ENCODE data around the gene EMX2. TPM values are rescaled to one million over a fixed set of nuclear protein-coding genes. Genes with fewer than 3 reads are reported as not detected.
A peak's percentile ranks its signal among the peaks of the same experiment; 100 is the strongest.

EMX2 gene
- not detected for polyA plus RNA-seq (2013)

DNA sequence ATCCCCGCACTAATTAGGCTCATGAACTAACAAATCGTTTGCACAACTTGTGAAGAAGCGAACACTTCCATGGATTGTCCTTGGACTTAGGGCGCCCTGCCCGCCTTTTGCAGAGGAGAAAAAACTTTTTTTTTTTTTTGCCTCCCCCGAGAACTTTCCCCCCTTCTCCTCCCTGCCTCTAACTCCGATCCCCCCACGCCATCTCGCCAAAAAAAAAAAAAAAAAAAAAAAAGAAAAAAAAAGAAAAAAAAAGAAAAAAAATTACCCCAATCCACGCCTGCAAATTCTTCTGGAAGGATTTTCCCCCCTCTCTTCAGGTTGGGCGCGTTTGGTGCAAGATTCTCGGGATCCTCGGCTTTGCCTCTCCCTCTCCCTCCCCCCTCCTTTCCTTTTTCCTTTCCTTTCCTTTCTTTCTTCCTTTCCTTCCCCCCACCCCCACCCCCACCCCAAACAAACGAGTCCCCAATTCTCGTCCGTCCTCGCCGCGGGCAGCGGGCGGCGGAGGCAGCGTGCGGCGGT lies at the start of gene EMX2:
Gene EMX2 (plus strand): TSS at position 41 of the 519 bp plus-strand sequence. CDS start 522 bp downstream, outside the sequence.
- Histone ChIP-seq H3K27ac (ENCODE audit: insufficient read depth in 1 of 2, low read depth in 1 of 2, low read length in 2 of 2, poor library complexity in 1 of 2, severe bottlenecking in 2 of 2) (no peak within 1 kb of the TSS), H3K4me3 (ENCODE audit: control insufficient read depth in 1 of 7, extremely low read depth in 1 of 7, insufficient read depth in 4 of 7, low read depth in 2 of 7, low read length in 6 of 7) (peak within 1 kb of the TSS in 3 of 7 experiments; percentile 8 to 38 (median 36)), H3K27me3 (replicated peaks in 2 of 5; ENCODE audit: control insufficient read depth in 4 of 5, insufficient read depth in 5 of 5, low read length in 4 of 5) (peaks cover 12 to 100% (median 69%) of the 10 kb centered on the region in 5 experiments), H3K9me3 (ENCODE audit: control extremely low read depth in 1 of 5, control insufficient read depth in 4 of 5, insufficient read depth in 2 of 5, low read depth in 1 of 5, low read length in 4 of 5) (no peaks in the 10 kb centered on the region), H3K4me1 (ENCODE audit: control extremely low read depth in 1 of 4, control insufficient read depth in 4 of 4, insufficient read depth in 4 of 4, low read length in 3 of 4) (peaks cover 0 to 46% (median 17%) of the 10 kb centered on the region in 4 experiments), H3K36me3 (ENCODE audit: control insufficient read depth in 4 of 4, insufficient read depth in 4 of 4, low read length in 3 of 4) (no peaks in the 10 kb centered on the region)
- ChIA-PET POLR2A (no interaction called here), CTCF (interaction anchor here (0.6 kb wide), 1 partner anchor 352 kb away, joined by 3 read pairs; no protein-coding TSS in a partner anchor)
- no peak for DNase-seq
- WGBS (ENCODE audit: insufficient coverage) = 8% methylated on average over 20 of the region's 26 CpGs

DNA sequence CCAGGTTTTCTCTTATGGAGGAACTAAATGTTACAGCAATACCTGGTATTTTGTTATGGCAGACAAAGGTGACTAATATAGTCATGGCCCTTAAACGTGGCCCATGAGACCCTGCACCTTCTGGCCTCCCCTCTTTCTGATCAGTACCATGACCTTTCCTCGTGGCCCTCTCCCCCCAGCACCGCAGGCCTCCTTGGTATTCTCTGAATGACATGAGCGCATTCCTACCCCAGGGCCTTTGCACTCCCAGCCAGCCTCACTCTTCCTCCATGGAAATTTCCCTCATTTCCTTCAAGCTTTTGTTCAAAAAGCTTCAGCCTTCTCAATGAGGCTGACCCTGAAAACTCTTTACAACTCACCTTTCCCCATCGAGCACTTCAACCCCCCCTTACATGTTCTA lies 46.5 kb upstream of the EMX2 start:
- ChIA-PET CTCF (interaction anchor here (1.0 to 2.4 kb wide), 15 partner anchors 9 to 965 kb away, joined by 3 to 16 read pairs (median 3); no protein-coding TSS in a partner anchor), POLR2A (no interaction called here)
- H3K36me3 ChIP-seq (ENCODE audit: control insufficient read depth in 4 of 4, insufficient read depth in 4 of 4, low read length in 3 of 4) = no peaks in the 10 kb centered on the region
- peaks cover 4 to 20% (median 14%) of the 10 kb centered on the region in 5 experiments for H3K27me3 ChIP-seq (replicated peaks in 2 of 5; ENCODE audit: control insufficient read depth in 4 of 5, insufficient read depth in 5 of 5, low read length in 4 of 5)
- no peak overlapping the region for H3K27ac ChIP-seq (ENCODE audit: insufficient read depth in 1 of 2, low read depth in 1 of 2, low read length in 2 of 2, poor library complexity in 1 of 2, severe bottlenecking in 2 of 2)
- DNase-seq = no peak
- no peak overlapping the region for H3K4me3 ChIP-seq (ENCODE audit: control insufficient read depth in 1 of 7, extremely low read depth in 1 of 7, insufficient read depth in 4 of 7, low read depth in 2 of 7, low read length in 6 of 7)
- peaks cover 0 to 2% (median 0%) of the 10 kb centered on the region in 4 experiments for H3K4me1 ChIP-seq (ENCODE audit: control extremely low read depth in 1 of 4, control insufficient read depth in 4 of 4, insufficient read depth in 4 of 4, low read length in 3 of 4)
- WGBS (ENCODE audit: insufficient coverage) = 55% methylated on average over 4 of the region's 5 CpGs
- H3K9me3 ChIP-seq (ENCODE audit: control extremely low read depth in 1 of 5, control insufficient read depth in 4 of 5, insufficient read depth in 2 of 5, low read depth in 1 of 5, low read length in 4 of 5) = peaks cover 0 to 4% (median 1%) of the 10 kb centered on the region in 5 experiments

DNA sequence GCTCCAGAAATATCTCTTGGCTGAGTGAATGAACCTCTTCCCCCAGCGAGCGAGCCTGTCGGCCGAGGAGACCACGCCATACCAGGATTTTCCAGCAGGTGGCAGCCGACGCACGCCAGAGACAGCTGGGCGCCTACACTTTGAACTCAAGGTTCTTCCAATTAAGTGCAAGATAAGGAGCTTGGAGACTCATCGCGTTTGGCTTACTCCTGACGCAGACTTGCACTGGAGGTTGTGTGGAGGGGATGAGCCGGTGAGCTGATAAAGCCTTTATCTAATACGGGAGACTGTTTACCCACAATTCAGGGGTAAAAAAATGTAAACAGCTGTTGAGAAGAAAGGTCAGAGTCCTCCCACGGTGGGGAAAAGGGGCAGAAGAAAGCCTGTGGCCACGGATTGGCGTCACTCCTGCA lies 45.9 kb upstream of the EMX2 start:
- peaks cover 4 to 19% (median 16%) of the 10 kb centered on the region in 5 experiments for H3K27me3 ChIP-seq (replicated peaks in 2 of 5; ENCODE audit: control insufficient read depth in 4 of 5, insufficient read depth in 5 of 5, low read length in 4 of 5)
- H3K4me1 ChIP-seq (ENCODE audit: control extremely low read depth in 1 of 4, control insufficient read depth in 4 of 4, insufficient read depth in 4 of 4, low read length in 3 of 4) = peaks cover 0 to 2% (median 0%) of the 10 kb centered on the region in 4 experiments
- 12% methylated on average over 15 of the region's 17 CpGs for WGBS (ENCODE audit: insufficient coverage)
- POLR2A ChIA-PET = no interaction called here
- peaks cover 0 to 4% (median 1%) of the 10 kb centered on the region in 5 experiments for H3K9me3 ChIP-seq (ENCODE audit: control extremely low read depth in 1 of 5, control insufficient read depth in 4 of 5, insufficient read depth in 2 of 5, low read depth in 1 of 5, low read length in 4 of 5)
- no peak overlapping the region for H3K4me3 ChIP-seq (ENCODE audit: control insufficient read depth in 1 of 7, extremely low read depth in 1 of 7, insufficient read depth in 4 of 7, low read depth in 2 of 7, low read length in 6 of 7)
- peak; percentile 69 to 86 (median 83) for DNase-seq
- H3K27ac ChIP-seq (ENCODE audit: insufficient read depth in 1 of 2, low read depth in 1 of 2, low read length in 2 of 2, poor library complexity in 1 of 2, severe bottlenecking in 2 of 2) = no peak overlapping the region
- CTCF ChIA-PET = interaction anchor here (0.6 to 2.4 kb wide), 19 partner anchors 8 to 965 kb away, joined by 3 to 16 read pairs (median 3); no protein-coding TSS in a partner anchor
- H3K36me3 ChIP-seq (ENCODE audit: control insufficient read depth in 4 of 4, insufficient read depth in 4 of 4, low read length in 3 of 4) = no peaks in the 10 kb centered on the region

DNA sequence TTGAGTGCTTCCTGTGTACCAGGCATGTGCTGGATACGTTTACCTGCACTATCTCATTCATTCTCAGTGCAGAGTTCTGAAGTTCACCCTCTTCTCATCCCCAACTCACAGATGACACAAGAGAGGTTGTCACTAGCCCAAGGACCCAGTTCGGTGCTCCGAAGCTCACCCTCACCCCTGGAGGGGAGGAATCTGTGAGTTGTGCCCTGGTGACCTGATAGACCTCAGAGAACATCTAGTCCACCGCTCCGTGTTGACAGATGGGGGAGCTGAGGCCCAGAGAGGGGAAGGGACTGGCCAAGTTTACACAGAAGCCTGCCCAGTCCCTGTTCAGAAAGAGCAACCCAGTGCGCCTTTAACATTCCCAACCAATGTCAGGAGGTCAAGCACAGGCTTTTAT lies 44.8 kb upstream of the EMX2 start:
- H3K27me3 ChIP-seq (replicated peaks in 2 of 5; ENCODE audit: control insufficient read depth in 4 of 5, insufficient read depth in 5 of 5, low read length in 4 of 5) = peaks cover 7 to 20% (median 12%) of the 10 kb centered on the region in 5 experiments
- no peak for DNase-seq
- CTCF ChIA-PET = interaction anchor here (0.7 to 2.1 kb wide), 8 partner anchors 20 to 1305 kb away, joined by 3 to 8 read pairs (median 4); no protein-coding TSS in a partner anchor
- POLR2A ChIA-PET = no interaction called here
- H3K36me3 ChIP-seq (ENCODE audit: control insufficient read depth in 4 of 4, insufficient read depth in 4 of 4, low read length in 3 of 4) = no peaks in the 10 kb centered on the region
- H3K4me3 ChIP-seq (ENCODE audit: control insufficient read depth in 1 of 7, extremely low read depth in 1 of 7, insufficient read depth in 4 of 7, low read depth in 2 of 7, low read length in 6 of 7) = no peak overlapping the region
- H3K27ac ChIP-seq (ENCODE audit: insufficient read depth in 1 of 2, low read depth in 1 of 2, low read length in 2 of 2, poor library complexity in 1 of 2, severe bottlenecking in 2 of 2) = no peak overlapping the region
- peaks cover 0 to 4% (median 1%) of the 10 kb centered on the region in 5 experiments for H3K9me3 ChIP-seq (ENCODE audit: control extremely low read depth in 1 of 5, control insufficient read depth in 4 of 5, insufficient read depth in 2 of 5, low read depth in 1 of 5, low read length in 4 of 5)
- H3K4me1 ChIP-seq (ENCODE audit: control extremely low read depth in 1 of 4, control insufficient read depth in 4 of 4, insufficient read depth in 4 of 4, low read length in 3 of 4) = peaks cover 0 to 2% (median 0%) of the 10 kb centered on the region in 4 experiments
- WGBS (ENCODE audit: insufficient coverage) = 98% methylated on average over 4 of the region's 6 CpGs

DNA sequence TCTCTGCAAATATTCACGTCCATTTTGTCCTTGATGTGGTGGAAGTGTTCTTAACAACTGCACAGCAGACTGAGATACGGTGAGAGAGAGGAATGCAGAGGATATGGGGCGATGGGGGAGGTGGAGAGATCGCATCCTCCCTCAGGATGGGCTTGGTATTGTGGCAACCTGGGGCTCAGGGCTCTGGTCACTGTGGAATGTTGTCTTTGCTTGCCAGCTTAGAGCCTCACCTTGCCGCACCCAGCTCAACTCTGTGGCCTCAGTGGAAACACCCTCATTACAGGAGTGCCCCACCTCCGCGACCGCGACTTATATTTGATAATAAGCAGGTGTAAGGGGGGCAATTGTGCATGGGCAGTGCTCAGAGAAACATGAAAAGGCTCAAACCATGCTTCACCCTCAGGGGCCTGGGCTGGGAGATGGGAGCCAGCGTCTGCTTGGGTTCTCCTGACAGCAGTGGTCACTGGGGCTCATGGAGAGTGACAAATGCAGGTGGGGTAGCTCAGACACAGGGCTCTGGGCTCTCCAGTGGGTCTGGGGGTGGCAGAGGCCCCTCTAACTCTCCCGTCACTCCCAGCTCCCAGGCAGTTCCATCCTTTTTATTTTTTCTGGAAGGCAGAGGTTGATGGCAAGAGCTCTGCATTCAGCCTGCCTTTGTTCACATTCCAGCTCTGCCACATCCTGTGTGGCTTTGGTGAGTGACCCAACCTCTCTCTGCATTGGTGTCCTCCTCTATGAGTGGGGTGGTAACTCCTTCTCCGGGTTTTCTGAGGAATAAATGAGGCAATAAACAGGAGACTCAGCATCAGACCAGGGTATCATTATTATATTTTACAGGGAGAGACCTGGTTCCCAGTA lies 43.1 kb upstream of the EMX2 start:
- Histone ChIP-seq H3K9me3 (ENCODE audit: control extremely low read depth in 1 of 5, control insufficient read depth in 4 of 5, insufficient read depth in 2 of 5, low read depth in 1 of 5, low read length in 4 of 5) (peaks cover 0 to 2% (median 1%) of the 10 kb centered on the region in 5 experiments), H3K27ac (ENCODE audit: insufficient read depth in 1 of 2, low read depth in 1 of 2, low read length in 2 of 2, poor library complexity in 1 of 2, severe bottlenecking in 2 of 2) (no peak overlapping the region), H3K4me3 (ENCODE audit: control insufficient read depth in 1 of 7, extremely low read depth in 1 of 7, insufficient read depth in 4 of 7, low read depth in 2 of 7, low read length in 6 of 7) (no peak overlapping the region), H3K4me1 (ENCODE audit: control extremely low read depth in 1 of 4, control insufficient read depth in 4 of 4, insufficient read depth in 4 of 4, low read length in 3 of 4) (peaks cover 0 to 2% (median 0%) of the 10 kb centered on the region in 4 experiments), H3K27me3 (replicated peaks in 2 of 5; ENCODE audit: control insufficient read depth in 4 of 5, insufficient read depth in 5 of 5, low read length in 4 of 5) (peaks cover 6 to 26% (median 16%) of the 10 kb centered on the region in 5 experiments), H3K36me3 (ENCODE audit: control insufficient read depth in 4 of 4, insufficient read depth in 4 of 4, low read length in 3 of 4) (no peaks in the 10 kb centered on the region)
- DNase-seq = no peak
- ChIA-PET POLR2A (interaction anchor here (0.6 kb wide), 2 partner anchors 51 to 780 kb away, joined by 3 to 4 read pairs; no protein-coding TSS in a partner anchor), CTCF (interaction anchor here (0.9 to 1.8 kb wide), 4 partner anchors 27 to 925 kb away, joined by 4 read pairs; no protein-coding TSS in a partner anchor)
- 98% methylated on average over 6 of the region's 12 CpGs for WGBS (ENCODE audit: insufficient coverage)

DNA sequence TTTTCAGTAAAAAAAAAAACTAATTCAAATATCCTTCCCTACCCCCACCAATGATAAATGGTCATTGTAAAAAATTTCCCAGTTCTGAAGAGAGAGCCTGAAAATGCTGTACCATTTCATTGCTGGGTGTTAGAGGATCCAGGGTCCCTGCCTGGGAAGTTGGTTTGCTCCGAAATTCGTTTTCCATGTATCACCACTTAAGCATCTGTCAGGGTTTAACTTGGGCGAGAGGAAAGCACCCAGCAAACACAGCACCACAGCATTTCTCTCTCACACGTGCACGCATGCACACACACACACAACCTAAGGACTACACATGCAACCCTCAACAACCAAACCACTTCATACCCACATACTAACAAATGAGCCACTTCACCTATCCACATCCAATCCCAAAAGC lies 42.1 kb upstream of the EMX2 start:
- POLR2A ChIA-PET = interaction anchor here (0.6 kb wide), 1 partner anchor 779 kb away, joined by 3 read pairs; no protein-coding TSS in a partner anchor
- H3K27me3 ChIP-seq (replicated peaks in 2 of 5; ENCODE audit: control insufficient read depth in 4 of 5, insufficient read depth in 5 of 5, low read length in 4 of 5) = peaks cover 1 to 27% (median 17%) of the 10 kb centered on the region in 5 experiments
- no peak overlapping the region for H3K27ac ChIP-seq (ENCODE audit: insufficient read depth in 1 of 2, low read depth in 1 of 2, low read length in 2 of 2, poor library complexity in 1 of 2, severe bottlenecking in 2 of 2)
- 96% methylated on average over 4 of the region's 5 CpGs for WGBS (ENCODE audit: insufficient coverage)
- no peak for DNase-seq
- peaks cover 0 to 2% (median 0%) of the 10 kb centered on the region in 4 experiments for H3K4me1 ChIP-seq (ENCODE audit: control extremely low read depth in 1 of 4, control insufficient read depth in 4 of 4, insufficient read depth in 4 of 4, low read length in 3 of 4)
- no peaks in the 10 kb centered on the region for H3K36me3 ChIP-seq (ENCODE audit: control insufficient read depth in 4 of 4, insufficient read depth in 4 of 4, low read length in 3 of 4)
- CTCF ChIA-PET = no interaction called here
- no peak overlapping the region for H3K4me3 ChIP-seq (ENCODE audit: control insufficient read depth in 1 of 7, extremely low read depth in 1 of 7, insufficient read depth in 4 of 7, low read depth in 2 of 7, low read length in 6 of 7)
- H3K9me3 ChIP-seq (ENCODE audit: control extremely low read depth in 1 of 5, control insufficient read depth in 4 of 5, insufficient read depth in 2 of 5, low read depth in 1 of 5, low read length in 4 of 5) = no peaks in the 10 kb centered on the region
